Kidney (tissue), 14 donors: Measurements from ENCODE around the gene SOAT2. TPM values are rescaled to one million over a fixed set of nuclear protein-coding genes. Genes with fewer than 3 reads are reported as not detected.
A peak's percentile ranks its signal among the peaks of the same experiment; 100 is the strongest.

Source experiments
- DNase-seq, 5 donors: peaks; one replicate each; pipeline ENCODE4 v3.0.0-alpha.2; 2013 to 2020
- FAIRE-seq: peaks from 2 replicates; lab custom pipeline; 2012; peaks lifted over from hg19 to GRCh38; lab: Jason Lieb, UNC
- H3K27ac ChIP-seq, 2 donors: one replicate each; pipeline ENCODE4 v1.7.0; 2013; ENCODE audit warnings: low read depth in 2 of 2, low read length in 2 of 2, inconsistent platforms in 1 of 2
- H3K27me3 ChIP-seq: one replicate; pipeline ENCODE4 v1.7.1; 2013; ENCODE audit warnings: low read length, inconsistent platforms; ENCODE audit not compliant: control insufficient read depth, insufficient read depth
- H3K36me3 ChIP-seq, 3 donors: one replicate each; pipeline versions ENCODE4 v1.7.0 to v1.7.1; 2013; ENCODE audit warnings: low read length in 3 of 3, control low read depth in 1 of 3, inconsistent platforms in 1 of 3; ENCODE audit not compliant: insufficient read depth in 3 of 3, control insufficient read depth in 2 of 3
- H3K4me1 ChIP-seq, 3 donors: one replicate each; pipeline versions ENCODE4 v1.7.0 to v1.7.1; 2013; ENCODE audit warnings: low read length in 3 of 3, inconsistent platforms in 1 of 3, low read depth in 1 of 3; ENCODE audit not compliant: control insufficient read depth in 2 of 3, insufficient read depth in 2 of 3
- H3K4me3 ChIP-seq, 3 donors: one replicate each; pipeline versions ENCODE4 v1.7.0 to v1.8.1; 2013; ENCODE audit warnings: low read length in 3 of 3, control low read depth in 1 of 3, inconsistent platforms in 1 of 3
- H3K9ac ChIP-seq, 3 donors: one replicate each; pipeline versions ENCODE4 v1.7.0 to v1.7.1; 2013; ENCODE audit warnings: low read length in 3 of 3, control low read depth in 1 of 3, inconsistent platforms in 1 of 3
- H3K9me3 ChIP-seq, 3 donors: one replicate each; pipeline versions ENCODE4 v1.7.0 to v1.7.1; 2013; ENCODE audit warnings: low read length in 3 of 3, control low read depth in 1 of 3, inconsistent platforms in 1 of 3; ENCODE audit not compliant: control insufficient read depth in 2 of 3, insufficient read depth in 1 of 3
- intact Hi-C: fragments of 100-400 bp; cut with DNase I; formaldehyde crosslinking; loops from one replicate; pipeline ENCODE4 v1.11.1; 2022
- polyA plus RNA-seq: library from polyadenylated mRNA; stranded (reverse); fragments of 350-450 nt; fragmentation: Illumina TruSeq; extraction: RNeasy Lipid Tissue Mini Kit (QIAGEN cat#74804); gene quantifications from one replicate; pipeline ENCODE4 v1.2.3, GENCODE V29; 2014; ENCODE audit warnings: low read depth, low replicate concordance; ENCODE audit not compliant: insufficient read depth
- total RNA-seq: library from RNA; stranded (reverse); fragmentation: NEBNext Ultra II Directional; extraction: Animal tissue kit (Norgen Biotek cat#: 25700); gene quantifications from one replicate; pipeline ENCODE4 v1.2.1, GENCODE V29; 2021
- TF ChIP-seq, protein P1 (sequence below): IDR thresholded peaks from 3 replicates; pipeline ENCODE4 v1.5.1; 2012; ENCODE audit warnings: mild to moderate bottlenecking, moderate library complexity, borderline replicate concordance; ENCODE audit not compliant: insufficient read depth; ENCODE audit errors: extremely low read depth
- donor health status: control.
- donor health status: control.
- donor health status: control.
- donor health status: control.
- donor health status: control.
- donor health status: DM: yes; HTN: yes; CAD: no.
- donor health status: Normal renal cell carcinoma (clear cell type).

The SOAT2 gene
- total and polyA plus RNA-seq, 2 donors from 2014 or later, result 0.19 to 0.26 TPM

DNA sequence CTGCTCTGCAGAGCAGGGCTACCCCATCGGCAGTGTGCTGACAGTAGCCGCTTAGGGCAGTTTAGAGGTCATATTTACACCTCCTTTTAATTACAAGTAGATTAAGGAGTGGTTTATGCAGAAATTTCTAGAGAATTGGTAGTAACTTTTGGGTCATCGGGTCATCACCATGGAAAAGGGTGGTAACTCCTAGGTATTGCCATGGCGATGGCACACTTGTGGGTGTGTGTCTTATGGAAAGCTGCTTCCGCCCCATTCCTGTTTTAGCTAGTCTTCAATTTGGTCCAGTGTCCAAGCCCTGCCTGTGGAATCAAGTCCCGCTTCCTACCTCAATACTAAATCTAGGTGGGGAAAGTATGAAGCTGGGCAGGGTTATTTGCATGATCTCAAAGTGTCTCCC lies 47.8 kb downstream of the SOAT2 start:
- no peak overlapping the region for H3K9ac ChIP-seq
- H3K27me3 ChIP-seq, result no peaks in the 10 kb centered on the region
- FAIRE-seq (no peak), DNase-seq (peak in 3 of 5 donors; percentile 21 to 32 (median 25))
- TF ChIP-seq, protein P1, sequence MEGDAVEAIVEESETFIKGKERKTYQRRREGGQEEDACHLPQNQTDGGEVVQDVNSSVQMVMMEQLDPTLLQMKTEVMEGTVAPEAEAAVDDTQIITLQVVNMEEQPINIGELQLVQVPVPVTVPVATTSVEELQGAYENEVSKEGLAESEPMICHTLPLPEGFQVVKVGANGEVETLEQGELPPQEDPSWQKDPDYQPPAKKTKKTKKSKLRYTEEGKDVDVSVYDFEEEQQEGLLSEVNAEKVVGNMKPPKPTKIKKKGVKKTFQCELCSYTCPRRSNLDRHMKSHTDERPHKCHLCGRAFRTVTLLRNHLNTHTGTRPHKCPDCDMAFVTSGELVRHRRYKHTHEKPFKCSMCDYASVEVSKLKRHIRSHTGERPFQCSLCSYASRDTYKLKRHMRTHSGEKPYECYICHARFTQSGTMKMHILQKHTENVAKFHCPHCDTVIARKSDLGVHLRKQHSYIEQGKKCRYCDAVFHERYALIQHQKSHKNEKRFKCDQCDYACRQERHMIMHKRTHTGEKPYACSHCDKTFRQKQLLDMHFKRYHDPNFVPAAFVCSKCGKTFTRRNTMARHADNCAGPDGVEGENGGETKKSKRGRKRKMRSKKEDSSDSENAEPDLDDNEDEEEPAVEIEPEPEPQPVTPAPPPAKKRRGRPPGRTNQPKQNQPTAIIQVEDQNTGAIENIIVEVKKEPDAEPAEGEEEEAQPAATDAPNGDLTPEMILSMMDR, result no peak
- no peak overlapping the region for H3K4me3 ChIP-seq
- no peaks in the 10 kb centered on the region for H3K9me3 ChIP-seq
- peaks cover 0 to 2% (median 0%) of the 10 kb centered on the region in 3 donors for H3K4me1 ChIP-seq
- no peaks in the 10 kb centered on the region for H3K36me3 ChIP-seq
- intact Hi-C loops, result no loop called here
- H3K27ac ChIP-seq, result no peak overlapping the region

DNA sequence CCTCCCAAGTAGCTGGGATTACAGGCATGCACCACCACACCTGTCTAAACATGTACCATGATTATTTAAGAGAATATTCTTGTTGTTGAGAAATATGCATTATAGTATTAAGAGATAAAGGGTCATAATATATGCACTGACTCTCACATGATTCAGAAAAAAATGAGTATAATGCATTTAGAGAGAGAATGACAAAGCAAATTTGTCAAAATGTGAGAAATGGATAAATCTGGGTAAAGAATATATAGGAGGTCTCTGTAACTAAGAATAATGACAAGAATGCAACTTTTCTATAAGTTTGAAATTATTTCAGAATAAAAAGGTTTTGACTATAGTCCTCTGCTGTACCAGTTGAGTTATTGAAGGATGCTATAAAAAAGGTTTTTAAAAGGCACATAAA lies 49.1 kb downstream of the SOAT2 start:
- Histone ChIP-seq H3K36me3 (no peaks in the 10 kb centered on the region), H3K27ac (no peak overlapping the region), H3K4me1 (peaks cover 0 to 2% (median 0%) of the 10 kb centered on the region in 3 donors), H3K9ac (no peak overlapping the region), H3K4me3 (no peak overlapping the region), H3K27me3 (no peaks in the 10 kb centered on the region), H3K9me3 (no peaks in the 10 kb centered on the region)
- no peak for FAIRE-seq
- intact Hi-C loops, result no loop called here
- TF ChIP-seq, protein P1, result no peak
- DNase-seq, result no peak

DNA sequence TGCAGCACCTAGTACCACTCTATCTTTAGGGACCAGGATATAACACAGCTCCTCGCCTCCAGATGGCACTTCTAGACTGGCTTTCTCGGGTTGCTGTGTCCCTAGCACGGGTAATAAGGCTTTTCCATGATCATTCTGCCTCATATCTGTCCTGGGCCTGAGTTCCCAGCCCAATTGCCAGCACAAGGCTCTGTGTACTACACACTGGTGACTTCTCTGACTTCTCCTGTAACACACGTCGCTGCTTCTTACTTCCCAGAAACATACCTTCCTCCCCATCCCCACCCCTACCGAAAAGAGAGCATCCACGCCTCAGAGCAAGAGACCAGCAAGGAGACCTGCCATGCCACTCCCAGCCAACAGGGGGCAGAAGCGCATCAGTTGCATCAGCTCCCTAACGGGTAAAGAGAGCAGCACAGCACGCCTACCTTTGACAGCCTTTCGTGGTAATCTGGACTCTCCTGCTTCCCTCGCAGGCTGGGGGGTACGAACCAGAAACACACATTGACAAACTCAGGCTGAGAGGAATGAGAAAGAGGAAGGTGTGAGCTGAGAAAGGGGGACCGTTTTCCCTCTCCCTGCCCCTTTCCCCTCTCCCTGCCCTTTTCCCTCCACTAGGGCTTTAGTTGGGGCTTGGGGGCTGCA lies 56.0 kb downstream of the SOAT2 start:
- H3K36me3 ChIP-seq, result no peaks in the 10 kb centered on the region
- H3K4me3 ChIP-seq, result no peak overlapping the region
- no peak overlapping the region for H3K27ac ChIP-seq
- DNase-seq, result peak; percentile 75 to 89 (median 82)
- no peak overlapping the region for H3K9ac ChIP-seq
- no peaks in the 10 kb centered on the region for H3K27me3 ChIP-seq
- intact Hi-C loops, result no loop called here
- TF ChIP-seq, protein P1, result peak; percentile 99
- H3K4me1 ChIP-seq, result peaks cover 0 to 4% (median 0%) of the 10 kb centered on the region in 3 donors
- no peaks in the 10 kb centered on the region for H3K9me3 ChIP-seq
- no peak for FAIRE-seq
